NCI-H82 treated with DMSO at 0.1 percent for 48 hours (cell line): Measurements from ENCODE around the gene HOOK2.
"Not testable (repeated sequence)": the region's sequence is repeated elsewhere in the genome, so short reads cannot be mapped to it uniquely, and the experiment has no call there.

Experiments
- DNase-seq: peaks from one replicate; lab custom pipeline; 2025; ENCODE audit not compliant: unreplicated experiment; lab: John Stamatoyannopoulos, UW

HOOK2 gene

DNA sequence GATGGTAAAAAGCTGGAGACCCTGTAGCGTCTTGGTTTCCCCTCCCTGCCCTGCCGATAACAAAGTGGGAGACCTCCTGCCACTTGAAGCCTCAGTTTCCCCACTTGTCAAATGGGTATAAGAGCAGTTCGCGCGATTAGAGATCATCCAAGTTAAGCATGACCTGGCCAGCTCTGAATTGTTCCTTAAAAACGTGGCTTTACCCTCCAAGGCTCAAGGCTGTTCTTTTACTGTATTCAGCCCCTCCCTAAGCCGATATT is 52.0 kb downstream of the HOOK2 start:
- DNase-seq = no peak

GRCh38 chr19:12722566-12723380 is 52.6 kb downstream of the HOOK2 start:
- peak; percentile 98 for DNase-seq

DNA sequence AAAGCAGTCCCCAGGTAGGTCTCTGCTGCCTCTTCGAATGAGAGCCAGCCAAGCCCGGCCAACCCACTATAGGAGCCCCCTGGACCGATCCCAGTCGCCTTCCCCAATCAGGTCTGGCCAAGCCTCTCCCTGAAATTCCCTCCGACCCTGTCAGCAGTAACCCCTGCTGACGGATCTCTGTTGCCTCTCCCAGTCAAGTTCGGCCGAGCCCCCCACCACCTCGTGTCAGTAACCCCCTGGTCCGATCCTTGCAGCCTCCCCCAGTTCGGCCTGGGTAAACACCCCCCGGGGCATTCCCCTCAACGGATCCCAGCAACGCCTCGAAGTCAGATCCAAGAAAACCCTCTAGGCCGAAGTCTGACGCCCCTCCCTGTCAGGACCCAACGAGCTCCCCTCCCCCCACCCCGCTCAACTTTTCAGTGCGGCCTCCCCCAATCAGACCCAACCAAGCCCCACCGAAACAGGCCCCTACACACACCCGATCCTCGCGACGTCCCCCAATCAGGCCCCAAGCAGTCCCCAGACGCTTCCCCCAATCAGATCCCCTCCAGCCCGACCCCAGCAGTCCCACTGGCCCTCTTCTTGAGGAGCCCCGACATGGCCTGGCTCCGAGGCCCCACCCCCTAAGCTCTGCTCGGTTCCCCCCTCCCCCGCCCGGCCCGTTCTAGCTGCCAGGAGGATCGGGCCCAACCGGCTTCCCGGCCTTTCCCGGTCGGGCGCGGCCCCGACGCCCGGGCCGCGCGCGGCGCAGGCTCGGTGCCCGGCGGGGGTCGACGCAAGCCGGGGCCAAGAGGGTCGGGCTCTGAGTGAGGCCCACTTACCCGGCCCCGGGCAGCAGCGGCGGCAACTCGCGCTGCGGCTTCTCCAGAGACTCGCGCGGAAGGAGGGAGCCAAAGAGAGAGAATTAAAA is 53.4 kb downstream of the HOOK2 start:
- DNase-seq = no peak

GRCh38 chr19:12720851-12721655 is 54.3 kb downstream of the HOOK2 start:
- no peak for DNase-seq

DNA sequence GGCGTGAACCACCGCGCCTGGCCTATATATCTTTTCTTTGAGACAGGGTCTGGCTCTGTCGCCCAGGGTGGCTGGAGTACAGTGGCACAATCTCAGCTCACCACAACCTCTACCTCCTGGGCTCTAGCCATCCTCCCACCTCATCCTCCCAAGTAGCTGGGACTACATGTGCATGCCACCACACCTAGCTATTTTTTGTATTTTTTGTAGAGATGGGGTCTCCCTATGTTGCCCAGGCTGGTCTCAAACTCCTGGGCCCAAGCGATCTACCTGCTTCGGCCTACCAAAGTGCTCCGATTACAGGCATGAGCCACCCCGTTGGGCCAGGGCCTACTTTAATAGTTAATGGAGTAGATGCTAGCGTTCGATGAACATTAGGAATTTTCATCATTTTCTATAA is 55.1 kb downstream of the HOOK2 start:
- DNase-seq = no peak

GRCh38 chr19:12715929-12716328 is 59.4 kb downstream of the HOOK2 start:
- DNase-seq = no peak

DNA sequence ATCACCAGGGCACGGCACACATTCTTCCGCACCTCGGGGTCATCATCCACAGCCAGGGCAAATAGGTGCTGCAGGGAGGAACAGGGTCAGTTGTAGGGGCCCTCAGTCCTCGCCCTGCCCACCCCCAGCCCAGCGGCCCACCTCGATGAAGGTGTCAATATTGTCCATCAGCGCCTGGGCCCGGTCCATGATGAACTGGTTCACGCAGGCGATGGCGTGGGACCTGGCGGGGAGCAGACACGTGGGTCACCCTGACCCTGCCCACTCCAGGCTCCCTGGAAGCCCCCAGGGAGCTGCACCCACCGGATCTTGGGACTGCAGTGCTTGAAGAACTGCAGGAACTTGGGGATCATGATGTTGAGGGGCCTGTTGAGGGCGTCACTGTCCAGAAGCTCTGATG is 60.2 kb downstream of the HOOK2 start:
- no peak for DNase-seq

GRCh38 chr19:12713304-12713703 is 62.0 kb downstream of the HOOK2 start:
- DNase-seq = not testable (repeated sequence)
